ENCODE results near the gene MRPL22. TPM values are rescaled to one million over a fixed set of nuclear protein-coding genes. Genes with fewer than 3 reads are reported as not detected.

Gene MRPL22
- total RNA-seq, 4 donors from 2014 or later: 17.0 to 29.9 (median 21.6) TPM

DNA sequence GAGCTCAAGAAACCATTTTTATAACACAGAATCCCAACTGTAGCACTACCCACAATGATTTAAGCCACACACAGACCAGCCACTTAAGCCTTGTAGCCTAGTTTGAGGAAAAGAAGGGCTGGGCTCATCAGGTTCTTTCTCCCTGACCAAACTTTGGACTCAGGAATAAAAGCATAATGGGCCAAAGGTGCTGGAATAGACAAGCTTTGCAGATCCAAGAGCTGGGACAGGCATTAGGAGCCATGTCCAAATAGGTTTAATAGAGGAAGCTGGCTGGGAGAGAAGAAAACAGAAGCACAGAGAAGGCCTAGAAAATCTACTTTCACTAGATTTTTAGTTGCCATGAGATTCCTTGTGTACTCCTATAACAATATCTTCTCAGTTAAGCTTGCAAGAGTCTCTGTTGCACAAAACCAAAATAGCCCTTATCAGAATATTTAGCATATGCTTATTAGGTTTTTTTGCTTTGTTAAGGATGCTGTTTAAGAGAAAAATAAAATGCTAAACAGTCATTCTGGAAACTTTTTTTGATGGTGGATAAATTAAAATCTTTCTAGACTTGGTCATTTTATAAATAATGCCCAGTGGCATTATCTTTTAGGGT is 44.2 kb upstream of the MRPL22 start:
- no peak for DNase-seq
- Histone ChIP-seq H3K36me3 (peaks cover 0 to 100% (median 36%) of the 10 kb centered on the region in 3 donors), H3K27me3 (no peaks in the 10 kb centered on the region), H3K4me3 (no peak overlapping the region), H3K4me1 (peaks cover 3 to 22% (median 5%) of the 10 kb centered on the region in 3 donors), H3K27ac (no peak overlapping the region), H3K9me3 (no peaks in the 10 kb centered on the region)
- intact Hi-C loops (cut with DNase I): no loop called here
- no peak for TF ChIP-seq POLR2A (IDR thresholded peaks at IDR 0.05)
- TF ChIP-seq, protein P1, sequence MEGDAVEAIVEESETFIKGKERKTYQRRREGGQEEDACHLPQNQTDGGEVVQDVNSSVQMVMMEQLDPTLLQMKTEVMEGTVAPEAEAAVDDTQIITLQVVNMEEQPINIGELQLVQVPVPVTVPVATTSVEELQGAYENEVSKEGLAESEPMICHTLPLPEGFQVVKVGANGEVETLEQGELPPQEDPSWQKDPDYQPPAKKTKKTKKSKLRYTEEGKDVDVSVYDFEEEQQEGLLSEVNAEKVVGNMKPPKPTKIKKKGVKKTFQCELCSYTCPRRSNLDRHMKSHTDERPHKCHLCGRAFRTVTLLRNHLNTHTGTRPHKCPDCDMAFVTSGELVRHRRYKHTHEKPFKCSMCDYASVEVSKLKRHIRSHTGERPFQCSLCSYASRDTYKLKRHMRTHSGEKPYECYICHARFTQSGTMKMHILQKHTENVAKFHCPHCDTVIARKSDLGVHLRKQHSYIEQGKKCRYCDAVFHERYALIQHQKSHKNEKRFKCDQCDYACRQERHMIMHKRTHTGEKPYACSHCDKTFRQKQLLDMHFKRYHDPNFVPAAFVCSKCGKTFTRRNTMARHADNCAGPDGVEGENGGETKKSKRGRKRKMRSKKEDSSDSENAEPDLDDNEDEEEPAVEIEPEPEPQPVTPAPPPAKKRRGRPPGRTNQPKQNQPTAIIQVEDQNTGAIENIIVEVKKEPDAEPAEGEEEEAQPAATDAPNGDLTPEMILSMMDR (IDR thresholded peaks at IDR 0.05): no peak

DNA sequence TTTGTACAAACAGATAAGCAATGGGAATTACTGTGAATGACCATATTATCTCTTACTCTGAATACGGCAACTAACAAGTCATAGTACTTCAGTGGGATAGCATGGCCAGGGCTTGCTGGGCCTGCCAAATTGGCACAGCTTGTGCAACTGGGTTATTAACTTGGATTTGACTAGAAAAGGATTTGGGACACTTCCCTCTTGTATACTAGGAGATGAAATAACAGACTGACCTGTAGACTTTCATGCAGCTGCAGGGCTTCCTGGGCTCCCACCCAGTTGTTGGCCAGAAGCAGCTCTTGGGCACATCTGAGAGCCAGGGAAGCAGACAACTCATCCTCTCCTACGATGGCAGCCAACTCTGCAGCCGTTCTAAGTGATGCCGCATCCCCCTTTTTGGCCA is 42.7 kb upstream of the MRPL22 start:
- TF ChIP-seq, protein P1 (IDR thresholded peaks at IDR 0.05): no peak
- no peak for TF ChIP-seq POLR2A (IDR thresholded peaks at IDR 0.05)
- Histone ChIP-seq H3K36me3 (peaks cover 0 to 100% (median 35%) of the 10 kb centered on the region in 3 donors), H3K4me3 (no peak overlapping the region), H3K9me3 (no peaks in the 10 kb centered on the region), H3K27ac (peak overlapping the region in 1 of 4 donors; percentile 48), H3K27me3 (no peaks in the 10 kb centered on the region), H3K4me1 (peaks cover 3 to 22% (median 5%) of the 10 kb centered on the region in 3 donors)
- intact Hi-C loops (cut with DNase I): no loop called here
- 92% methylated on average over 4 of the region's 4 CpGs for WGBS, 2 donors
- no peak for DNase-seq

DNA sequence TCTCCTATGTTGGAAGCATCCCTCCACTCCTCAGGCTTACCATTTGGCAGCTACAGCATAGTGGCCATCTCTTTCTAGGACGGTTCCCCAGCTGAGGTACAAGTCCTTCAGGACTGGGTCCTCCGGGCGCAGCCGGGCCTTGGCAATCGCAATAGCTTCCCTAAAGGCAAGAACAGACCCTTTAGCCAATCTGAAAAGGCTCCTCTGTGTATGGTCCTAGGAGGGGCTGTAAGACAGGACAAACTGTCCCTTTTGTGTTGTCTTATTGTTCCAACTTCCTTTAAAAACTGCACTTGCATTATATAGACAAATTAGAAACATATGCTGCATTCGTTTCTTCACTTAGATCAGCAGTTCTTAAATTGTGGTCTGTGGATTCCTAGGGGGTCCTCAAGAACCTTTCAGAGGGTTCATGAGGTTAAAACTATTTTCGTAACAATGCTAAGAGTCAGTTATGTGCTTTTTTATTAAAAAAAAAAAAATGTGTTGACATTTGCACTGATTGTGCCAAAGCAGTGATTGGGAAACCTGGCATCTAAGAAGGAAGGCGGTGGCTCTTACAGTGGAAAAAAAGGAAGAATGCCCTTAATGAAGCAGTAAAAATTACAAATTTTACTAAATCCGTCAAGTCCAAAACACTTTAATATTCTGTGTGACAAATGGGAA is 41.6 kb upstream of the MRPL22 start:
- Histone ChIP-seq H3K27ac (peak overlapping the region in 2 of 4 donors; percentile 48 to 59), H3K4me3 (no peak overlapping the region), H3K9me3 (no peaks in the 10 kb centered on the region), H3K27me3 (no peaks in the 10 kb centered on the region), H3K4me1 (peaks cover 3 to 22% (median 5%) of the 10 kb centered on the region in 3 donors), H3K36me3 (peaks cover 0 to 100% (median 41%) of the 10 kb centered on the region in 3 donors)
- intact Hi-C loops (cut with DNase I): no loop called here
- WGBS, 2 donors: 89 to 90% methylated on average over 5 to 9 of the region's 9 CpGs
- DNase-seq: no peak
- TF ChIP-seq, protein P1 (IDR thresholded peaks at IDR 0.05): no peak
- no peak for TF ChIP-seq POLR2A (IDR thresholded peaks at IDR 0.05)

DNA sequence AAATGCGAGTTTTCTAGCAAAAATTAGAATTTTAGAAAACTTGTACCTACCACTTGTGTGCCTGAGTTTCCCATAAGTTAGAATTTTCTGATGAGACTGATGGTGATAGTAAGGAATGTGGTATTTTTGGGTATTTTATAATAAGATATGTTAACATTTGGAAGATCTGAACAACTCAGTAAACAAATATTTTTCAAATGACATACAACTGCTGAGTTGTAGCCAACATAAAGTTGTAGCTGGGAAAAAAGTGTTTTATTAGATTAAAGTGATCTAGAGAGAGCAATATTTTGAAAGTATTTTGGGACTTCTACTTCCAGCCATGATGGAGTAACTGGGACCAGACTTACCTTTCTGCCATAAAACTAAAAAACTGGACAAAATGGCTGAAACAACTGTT is 40.8 kb upstream of the MRPL22 start:
- no peaks in the 10 kb centered on the region for H3K9me3 ChIP-seq
- peaks cover 3 to 100% (median 36%) of the 10 kb centered on the region in 3 donors for H3K36me3 ChIP-seq
- H3K4me1 ChIP-seq: peaks cover 3 to 17% (median 5%) of the 10 kb centered on the region in 3 donors
- no peak overlapping the region for H3K4me3 ChIP-seq
- no peak for DNase-seq
- peak overlapping the region in 1 of 4 donors; percentile 48 for H3K27ac ChIP-seq
- H3K27me3 ChIP-seq: no peaks in the 10 kb centered on the region
- no peak for TF ChIP-seq POLR2A (IDR thresholded peaks at IDR 0.05)
- TF ChIP-seq, protein P1 (IDR thresholded peaks at IDR 0.05): no peak
- 86 to 88% methylated on average over 1 of the region's 1 CpG for WGBS, 2 donors
- intact Hi-C loops (cut with DNase I): no loop called here

DNA sequence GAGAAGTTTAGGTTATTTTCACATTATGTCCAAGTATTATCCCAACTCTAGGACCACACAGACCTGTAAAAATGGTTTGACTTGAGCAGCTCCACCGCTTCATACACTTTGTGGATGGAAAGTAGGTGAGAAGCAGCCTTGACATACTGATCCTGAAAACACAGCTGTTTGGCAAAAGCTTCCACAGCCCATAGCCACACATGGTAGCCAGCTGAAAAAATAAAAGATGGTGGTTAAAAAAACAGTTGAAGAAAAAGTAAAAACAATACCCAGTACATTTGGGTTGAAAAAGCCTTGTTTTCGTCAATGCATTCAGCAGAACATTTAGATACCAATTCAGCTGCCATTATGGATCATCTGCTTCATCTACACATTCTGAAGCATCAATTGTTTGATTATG is 39.6 kb upstream of the MRPL22 start:
- Histone ChIP-seq H3K36me3 (peaks cover 3 to 100% (median 42%) of the 10 kb centered on the region in 3 donors), H3K4me1 (peaks cover 0 to 5% (median 3%) of the 10 kb centered on the region in 3 donors), H3K9me3 (no peaks in the 10 kb centered on the region), H3K27ac (no peak overlapping the region), H3K4me3 (no peak overlapping the region), H3K27me3 (no peaks in the 10 kb centered on the region)
- intact Hi-C loops (cut with DNase I): no loop called here
- no peak for DNase-seq
- 73 to 89% methylated on average over 2 of the region's 2 CpGs for WGBS, 2 donors
- TF ChIP-seq POLR2A (IDR thresholded peaks at IDR 0.05): no peak
- TF ChIP-seq, protein P1 (IDR thresholded peaks at IDR 0.05): no peak

Data from esophagus squamous epithelium (tissue), 5 donors.